Tibial nerve (tissue), 4 donors: Measurements from ENCODE around the gene CYLD.

Experiments used
- CTCF ChIP-seq, 5 experiments: fragments of 200-600 bp in 3 of 5; fragments of 450-650 bp in 2 of 5; sonication (generic) in 3 of 5; IDR thresholded peaks; one replicate each; pipeline ENCODE4 v1.5.1; 2016 to 2019; ENCODE audit warnings: antibody characterized with exemption in 5 of 5, mild to moderate bottlenecking in 3 of 5, moderate library complexity in 2 of 5
- EP300 ChIP-seq, 2 donors: sonication (generic); formaldehyde crosslinking; IDR thresholded peaks; one replicate each; pipeline ENCODE4 v1.6.1; 2017; ENCODE audit warnings: antibody characterized with exemption in 2 of 2, mild to moderate bottlenecking in 1 of 2

GRCh38 chr16:50747207-50747956 lies 5.5 kb downstream of the CYLD start:
- TF ChIP-seq CTCF (IDR thresholded peaks at IDR 0.05) (peak in 4 of 5 experiments; percentile 5 to 27 (median 19)), EP300 (IDR thresholded peaks at IDR 0.05) (no peak)
